HG03575 (cell line): ENCODE measurements around the gene CLIC4.
"Not testable (repeated sequence)": the region's sequence is repeated elsewhere in the genome, so short reads cannot be mapped to it uniquely, and the experiment has no call there.

Experiments used
- ATAC-seq: cut with Tn5 transposase; IDR thresholded peaks from one replicate; pipeline ENCODE4 v1.9.1; 2021; ENCODE audit not compliant: unreplicated experiment, insufficient number of reproducible peaks, low FRiP score; ENCODE audit errors: extremely low read depth

Gene CLIC4

DNA sequence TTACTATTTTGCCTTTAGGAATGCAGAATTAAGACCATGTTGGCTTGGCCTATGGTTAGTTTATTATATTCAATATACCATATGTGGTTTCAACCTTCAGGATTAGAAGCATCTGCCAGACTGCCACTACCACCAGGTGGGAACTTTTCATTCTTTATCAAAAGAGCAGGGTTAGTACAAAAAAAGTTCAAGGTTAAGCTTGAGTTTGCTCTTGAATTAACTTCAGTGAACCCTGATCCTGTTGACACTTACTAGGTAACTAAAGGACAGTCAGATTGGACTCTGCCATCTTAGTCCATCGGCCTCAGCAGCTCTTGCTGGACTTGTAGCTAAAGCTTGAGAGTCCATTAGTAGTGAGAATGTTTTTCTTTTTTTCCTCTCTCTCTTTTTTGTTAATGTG is 22.1 kb downstream of the CLIC4 start:
- ATAC-seq = no peak

DNA sequence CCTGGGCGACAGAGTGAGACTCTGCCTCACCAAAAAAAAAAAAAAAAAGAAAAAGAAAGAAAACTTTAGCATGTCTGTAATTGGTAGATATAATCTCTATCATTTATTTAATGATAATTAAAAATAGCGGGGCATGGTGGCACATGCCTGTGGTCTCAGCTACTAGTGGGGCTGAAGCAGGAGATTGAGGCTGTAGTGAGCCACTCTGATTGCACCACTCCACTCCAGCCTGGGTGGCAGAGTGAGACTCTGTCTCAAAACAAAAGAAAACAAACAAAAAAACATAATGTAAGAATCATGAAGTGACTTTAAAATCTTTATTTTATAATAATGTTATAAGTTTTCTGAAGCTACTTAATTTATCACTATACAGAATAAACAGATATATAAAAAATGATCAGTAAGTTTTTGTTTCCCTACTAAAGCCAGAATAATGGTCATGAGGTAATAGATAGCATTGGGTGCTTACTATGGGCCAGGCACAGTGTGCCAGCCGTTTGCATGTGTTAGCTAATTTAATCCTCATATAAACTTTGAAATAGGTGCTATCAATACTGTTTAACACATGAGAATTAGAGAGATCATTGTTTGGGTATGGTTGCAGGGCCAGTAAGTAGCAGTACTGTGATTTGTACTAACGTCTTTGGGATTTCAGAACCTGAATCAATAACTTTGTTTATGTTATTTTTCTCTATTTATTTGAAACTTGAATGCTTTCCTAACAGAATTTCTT is 23.8 kb downstream of the CLIC4 start:
- no peak for ATAC-seq

DNA sequence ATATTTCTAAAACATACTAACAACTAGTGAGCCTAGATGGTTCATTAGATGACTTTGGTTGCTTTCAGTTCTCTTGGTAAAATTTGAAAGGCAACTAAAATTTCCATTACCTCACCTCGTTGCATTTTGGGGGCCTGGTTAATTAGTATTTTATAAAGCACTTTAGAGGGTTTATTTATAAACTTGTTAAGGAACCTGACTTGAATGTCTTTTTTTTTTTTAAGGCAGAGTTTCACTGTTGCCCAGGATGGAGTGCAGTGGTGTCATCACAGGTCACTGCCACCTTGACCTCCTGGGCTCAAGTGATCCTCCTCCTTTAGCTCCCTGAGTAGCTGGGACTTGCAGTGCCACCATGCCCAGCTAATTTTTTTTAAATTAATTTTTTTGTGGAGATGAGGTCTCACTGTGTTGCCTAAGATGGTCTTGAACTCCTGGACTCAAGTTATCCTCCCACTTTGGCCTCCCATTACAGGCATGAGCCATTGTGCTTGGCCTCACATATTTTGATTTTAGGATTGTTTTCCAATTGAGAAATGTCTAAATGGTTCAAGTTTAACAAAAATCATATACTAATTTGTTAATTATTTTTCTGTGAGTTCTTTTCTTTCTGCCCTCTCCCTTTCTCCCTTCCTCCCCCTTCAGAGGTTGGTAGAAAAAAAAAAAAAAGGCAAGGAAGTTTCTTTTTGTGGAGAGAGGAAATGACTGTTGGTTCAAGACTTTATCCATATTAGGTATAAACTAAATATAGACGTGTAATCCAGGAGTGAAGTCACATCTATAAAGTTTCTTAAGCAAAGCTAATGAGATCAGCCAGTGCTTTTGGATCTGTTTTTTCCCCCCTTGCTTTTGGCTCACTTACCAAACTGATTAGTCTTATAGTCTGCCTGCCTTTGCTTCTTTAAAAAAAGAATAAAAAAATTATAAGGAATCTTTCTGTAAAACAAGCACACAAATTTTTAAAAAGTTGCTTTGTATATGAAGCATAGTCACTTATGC is 24.7 kb downstream of the CLIC4 start:
- no peak for ATAC-seq

DNA sequence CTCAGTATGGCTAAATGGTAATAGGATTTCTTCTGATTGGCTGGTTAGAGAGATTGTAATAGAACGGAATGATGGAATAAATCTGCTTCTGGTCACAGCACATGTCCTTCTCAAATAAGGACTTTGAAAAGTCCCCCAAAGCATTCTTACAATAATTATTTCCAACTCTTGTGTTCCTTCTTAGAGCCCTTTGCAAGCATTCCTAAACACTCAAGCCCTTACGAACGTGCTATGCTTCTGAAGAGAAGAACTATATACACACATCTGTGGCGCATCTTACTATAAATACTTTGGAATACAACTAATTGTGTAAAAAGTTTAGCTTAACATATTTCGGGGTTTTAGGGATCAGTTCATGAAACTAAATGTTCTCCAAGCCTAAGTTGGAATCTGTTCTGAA is 25.6 kb downstream of the CLIC4 start:
- no peak for ATAC-seq

DNA sequence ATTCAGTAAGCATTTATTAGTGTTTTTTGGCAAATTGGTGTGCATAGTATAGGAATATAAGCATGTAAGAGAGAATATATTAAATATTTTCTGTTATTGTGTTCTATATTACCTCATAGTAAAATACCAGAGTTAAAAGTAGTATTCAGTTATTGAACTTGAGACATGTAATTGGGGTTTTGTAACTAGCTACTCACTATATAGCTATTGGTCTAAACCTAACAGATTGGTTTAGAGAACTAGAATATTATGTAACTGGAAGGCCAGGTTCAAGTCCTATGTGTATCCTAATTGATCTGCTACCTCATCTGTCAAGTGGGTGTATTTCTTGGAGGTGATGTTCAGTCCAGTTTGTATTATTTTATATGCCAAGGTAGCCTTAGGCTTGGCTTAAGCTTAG is 26.3 kb downstream of the CLIC4 start:
- ATAC-seq = no peak

DNA sequence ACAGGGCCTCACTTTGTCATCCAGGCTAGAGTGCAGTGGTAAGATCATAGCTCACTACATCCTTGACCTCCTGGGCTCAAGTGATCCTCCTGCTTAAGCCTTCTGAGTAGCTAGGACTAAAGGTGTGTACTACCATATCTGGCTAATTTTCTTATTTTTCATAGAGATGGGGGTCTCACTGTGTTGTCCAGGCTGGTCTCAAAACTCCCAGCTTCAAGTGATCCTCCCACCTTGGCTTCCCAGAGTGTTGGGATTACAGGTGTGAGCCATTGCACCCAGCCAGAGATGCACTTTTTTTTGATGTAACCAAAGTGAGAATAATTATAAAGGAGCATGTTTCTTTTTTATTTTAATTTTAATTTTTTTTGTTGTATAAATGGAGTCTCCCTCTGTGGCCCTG is 28.4 kb downstream of the CLIC4 start:
- no peak for ATAC-seq

DNA sequence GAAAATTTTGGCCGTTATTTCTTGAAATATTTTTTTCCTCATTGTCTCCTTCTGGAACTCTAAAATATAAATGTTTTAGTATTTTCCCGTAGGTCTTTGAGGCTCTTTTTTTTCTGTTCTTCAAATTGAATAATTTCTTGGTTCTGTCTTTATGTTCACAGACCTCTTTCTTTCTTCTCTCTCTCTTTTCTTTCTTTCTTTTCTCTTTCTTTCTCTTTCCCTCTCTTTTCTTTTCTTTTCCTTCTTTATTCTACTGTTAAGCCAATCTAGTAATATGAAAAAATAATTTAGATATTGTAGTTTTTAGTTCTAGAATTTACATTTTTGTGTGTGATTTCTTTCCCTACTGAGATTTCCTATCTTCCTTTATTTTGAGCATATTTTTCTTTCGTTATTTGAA is 30.1 kb downstream of the CLIC4 start:
- no peak for ATAC-seq

DNA sequence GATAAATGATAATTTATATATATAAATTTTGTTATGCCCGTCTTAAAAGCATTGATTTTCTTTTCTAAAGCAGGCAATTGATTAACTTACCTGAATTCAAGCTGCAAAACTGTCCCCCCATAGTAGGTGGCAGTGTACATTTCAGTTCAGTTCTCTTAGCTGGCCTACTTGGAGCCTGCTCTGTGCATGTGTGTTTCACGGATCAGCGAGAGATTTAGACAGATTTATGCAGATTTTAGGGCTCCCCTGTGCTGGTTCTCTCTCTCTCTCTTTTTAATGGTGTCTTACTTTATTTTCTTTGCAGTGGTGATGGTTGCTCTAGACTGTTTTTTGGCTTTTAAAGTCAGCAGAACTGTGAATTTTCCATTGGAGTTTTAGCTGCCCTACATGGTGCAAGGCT is 30.7 kb downstream of the CLIC4 start:
- no peak for ATAC-seq

DNA sequence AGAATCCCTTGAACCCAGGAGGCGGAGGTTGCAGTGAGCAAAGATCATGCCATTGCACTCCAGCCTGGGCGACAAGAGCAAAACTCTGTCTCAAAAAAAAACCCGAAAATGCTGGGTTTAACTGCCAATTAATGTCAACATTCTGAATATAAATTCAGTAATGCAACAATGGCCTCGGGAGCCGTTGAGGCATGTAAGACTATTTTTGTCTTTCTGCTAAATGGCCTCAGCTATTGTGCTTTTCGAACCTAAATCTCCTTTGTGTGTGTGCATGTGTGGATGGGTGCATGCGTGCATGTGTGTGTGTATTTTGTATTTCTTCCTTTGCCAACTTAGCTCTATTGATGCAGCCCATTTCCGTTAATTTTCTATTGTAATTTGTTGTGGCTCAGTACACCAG is 31.6 kb downstream of the CLIC4 start:
- no peak for ATAC-seq

DNA sequence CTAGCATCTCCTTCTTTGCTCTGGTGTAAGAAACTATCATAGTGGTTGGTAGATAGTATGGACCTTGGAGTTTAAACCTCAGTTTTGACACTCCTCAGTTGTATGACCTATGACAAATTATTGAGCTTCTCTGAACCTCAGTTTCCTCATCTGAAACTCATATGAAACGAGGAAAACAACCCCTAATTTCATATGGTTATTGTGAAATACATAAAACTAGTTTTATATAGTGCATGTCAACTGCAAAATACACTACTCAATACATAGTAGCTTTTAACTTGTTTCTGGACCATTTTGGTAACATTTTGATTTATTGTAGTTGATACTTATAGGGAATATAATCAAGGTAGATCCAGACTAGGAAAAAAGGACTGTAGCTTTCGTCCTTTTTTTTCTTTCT is 32.9 kb downstream of the CLIC4 start:
- ATAC-seq = no peak

DNA sequence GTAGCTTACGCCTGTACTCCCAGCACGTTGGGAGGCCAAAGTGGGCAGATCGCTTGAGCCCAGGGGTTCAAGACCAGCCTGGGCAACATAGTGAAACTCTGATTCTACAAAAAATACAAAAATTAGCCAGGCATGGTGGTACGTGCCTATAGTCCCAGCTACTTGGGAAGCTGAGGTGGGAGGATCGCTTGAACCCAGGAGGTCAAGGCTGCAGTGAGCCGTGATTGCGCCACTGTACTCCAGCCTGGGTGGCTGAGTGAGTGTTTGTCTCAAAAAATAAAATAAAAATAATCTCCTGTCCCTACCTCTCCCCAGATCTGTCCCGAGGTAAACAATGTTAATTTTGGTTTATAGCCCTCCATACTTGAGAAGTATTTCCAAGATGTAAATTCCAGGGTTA is 34.0 kb downstream of the CLIC4 start:
- not testable (repeated sequence) for ATAC-seq

DNA sequence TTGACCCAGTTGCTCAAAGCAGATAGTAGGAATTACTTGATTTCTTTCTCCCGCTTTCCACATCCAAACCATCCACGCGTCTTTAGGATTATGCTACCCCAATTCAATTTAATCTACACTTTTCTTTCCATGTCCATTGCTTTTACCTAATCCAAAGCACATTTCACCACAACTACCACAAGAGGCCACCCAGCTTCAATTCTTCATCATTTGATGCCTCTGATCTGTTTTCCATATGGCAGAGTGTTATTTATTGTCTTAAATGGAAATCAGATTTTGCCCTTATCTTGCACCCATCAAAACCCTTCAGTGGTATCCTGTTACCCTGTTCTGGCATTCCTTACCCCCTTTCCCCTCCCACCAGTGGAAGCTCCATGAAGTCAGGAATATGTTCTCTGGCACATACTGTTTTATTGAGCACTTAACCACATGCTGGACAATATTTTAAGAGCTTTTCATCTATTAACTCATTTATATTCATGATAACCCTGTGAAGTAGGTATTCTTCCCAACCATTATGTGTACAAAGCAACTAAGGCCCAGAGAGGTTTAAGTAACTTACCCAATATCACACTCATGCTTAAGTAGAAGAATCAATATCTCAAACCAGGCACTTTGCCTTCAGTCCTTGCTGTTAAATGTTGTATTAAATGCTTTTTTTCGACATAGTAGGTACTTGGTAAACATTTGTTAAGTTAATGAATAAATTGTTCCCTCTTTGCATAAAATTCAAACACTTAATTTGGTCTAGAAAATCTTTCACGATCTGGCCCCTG is 34.6 kb downstream of the CLIC4 start:
- no peak for ATAC-seq

DNA sequence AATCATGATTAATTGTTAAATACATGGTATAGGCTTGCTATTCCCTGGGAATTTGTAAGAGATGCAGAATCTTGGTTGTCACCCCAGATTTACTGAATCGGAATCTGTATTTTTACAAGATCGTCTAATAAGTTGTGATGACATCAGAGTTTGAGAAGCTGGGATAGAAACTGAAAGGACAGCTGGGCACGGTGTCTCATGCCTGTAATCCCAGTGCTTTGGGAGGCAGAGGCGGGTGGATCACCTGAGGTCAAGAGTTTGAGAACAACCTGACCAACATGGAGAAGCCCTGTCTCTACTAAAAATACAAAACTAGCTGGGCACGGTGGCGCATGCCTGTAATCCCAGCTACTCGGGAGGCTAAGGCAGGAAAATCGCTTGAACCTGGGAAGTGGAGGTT is 35.4 kb downstream of the CLIC4 start:
- ATAC-seq = not testable (repeated sequence)

DNA sequence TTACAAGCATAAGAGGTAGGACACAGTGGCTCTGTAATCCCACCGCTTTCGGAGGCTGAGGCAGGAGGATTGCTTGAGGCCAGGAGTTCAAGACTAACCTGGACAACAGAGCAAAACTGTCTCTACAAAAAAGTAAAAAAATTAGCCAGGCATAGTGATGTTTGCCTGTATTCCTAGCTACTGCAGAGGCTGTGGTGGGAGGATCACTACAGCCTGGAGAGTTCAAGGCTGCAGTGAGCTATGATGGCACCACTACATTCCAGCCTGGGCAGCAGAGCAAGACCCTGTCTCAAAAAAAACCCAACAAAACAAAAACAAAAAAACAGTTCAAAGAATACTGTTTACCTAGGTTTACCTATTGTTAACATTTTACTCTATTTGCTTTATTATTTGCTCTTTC is 37.4 kb downstream of the CLIC4 start:
- no peak for ATAC-seq

DNA sequence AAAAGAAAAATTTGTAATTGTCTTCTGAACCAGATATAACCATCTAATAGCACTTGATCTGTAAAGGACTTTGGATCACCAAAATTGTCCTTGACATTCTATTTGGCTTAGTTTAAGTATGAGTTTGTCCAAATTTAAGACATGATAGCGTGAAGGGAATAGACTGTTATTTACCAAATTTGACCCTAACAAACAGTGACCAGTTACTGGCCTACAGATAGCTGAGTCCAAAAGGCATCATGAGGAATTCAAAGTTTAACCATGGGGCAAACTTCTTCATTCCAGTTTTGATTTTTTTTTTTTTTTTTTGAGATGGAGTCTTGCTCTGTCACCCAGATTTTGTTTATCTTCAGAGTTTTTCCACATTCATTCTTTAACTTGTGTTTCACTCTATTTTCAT is 38.5 kb downstream of the CLIC4 start:
- no peak for ATAC-seq

DNA sequence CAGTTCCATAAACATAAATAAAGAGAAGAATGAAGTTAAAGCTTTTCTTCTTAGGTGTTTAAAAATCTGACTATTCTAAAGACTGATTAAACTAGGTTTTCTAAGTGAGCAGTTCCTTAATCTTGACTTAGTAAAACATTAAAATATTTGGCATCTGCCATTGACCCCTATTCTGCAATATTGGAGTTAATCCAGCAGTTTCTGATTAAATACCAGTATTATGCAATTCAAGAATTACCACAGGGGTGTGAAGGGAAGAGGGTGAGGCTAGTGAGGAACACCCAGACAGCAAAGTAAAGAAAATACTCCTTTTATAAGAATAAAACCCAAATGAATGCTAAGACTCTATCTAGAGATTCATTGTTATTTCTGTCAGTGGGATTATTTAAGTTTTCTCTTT is 40.9 kb downstream of the CLIC4 start:
- no peak for ATAC-seq

DNA sequence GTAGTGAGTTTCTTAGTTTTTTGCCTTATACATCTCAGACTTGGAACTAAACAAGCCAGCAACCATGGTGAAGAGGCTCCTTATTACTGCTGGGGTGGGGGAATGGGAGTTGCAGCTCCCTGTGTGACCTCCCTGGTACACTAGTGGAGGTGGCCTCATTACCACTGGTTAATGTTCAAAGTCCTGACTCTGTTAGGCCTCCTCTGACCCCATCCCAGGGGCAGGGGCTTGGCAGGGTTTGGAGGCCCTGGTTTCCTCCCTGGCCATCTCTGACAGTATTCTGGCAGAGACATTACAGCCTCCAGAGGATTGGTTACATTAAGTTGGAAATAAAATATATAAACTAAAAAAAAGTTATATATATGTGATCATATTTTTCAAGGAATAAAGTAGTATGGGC is 45.2 kb downstream of the CLIC4 start:
- no peak for ATAC-seq

DNA sequence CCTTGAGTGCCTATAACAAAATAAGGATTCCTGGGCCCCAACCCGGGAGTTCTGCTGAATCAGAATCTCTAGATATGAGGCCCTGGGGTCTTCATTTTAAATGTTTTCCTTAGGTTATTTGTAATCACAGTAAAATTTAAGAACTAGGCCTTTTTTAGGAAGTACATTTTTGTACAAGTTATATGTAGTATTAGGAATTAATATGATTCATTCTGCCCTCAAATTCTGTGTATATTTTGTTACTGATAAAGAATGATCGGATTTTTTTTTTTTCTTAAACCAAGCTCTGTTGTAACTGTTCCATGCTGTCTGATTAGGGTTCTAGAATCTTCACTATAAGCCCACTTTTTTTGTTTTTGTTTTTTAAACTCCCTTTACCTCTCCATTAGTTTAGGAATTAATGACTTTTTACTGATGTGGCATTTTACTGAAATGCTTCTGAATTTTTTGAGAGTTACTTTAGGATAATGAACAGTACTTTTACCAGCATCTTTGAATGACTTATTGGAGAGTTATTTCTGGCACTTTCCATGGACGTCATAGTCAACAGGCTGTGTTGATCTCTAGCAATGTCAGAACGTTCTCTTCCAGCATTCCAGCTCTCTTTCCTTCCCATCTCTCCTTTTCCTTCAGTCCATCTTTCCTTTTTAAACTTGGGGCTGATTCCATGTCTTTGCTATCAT is 48.3 kb downstream of the CLIC4 start:
- ATAC-seq = no peak

DNA sequence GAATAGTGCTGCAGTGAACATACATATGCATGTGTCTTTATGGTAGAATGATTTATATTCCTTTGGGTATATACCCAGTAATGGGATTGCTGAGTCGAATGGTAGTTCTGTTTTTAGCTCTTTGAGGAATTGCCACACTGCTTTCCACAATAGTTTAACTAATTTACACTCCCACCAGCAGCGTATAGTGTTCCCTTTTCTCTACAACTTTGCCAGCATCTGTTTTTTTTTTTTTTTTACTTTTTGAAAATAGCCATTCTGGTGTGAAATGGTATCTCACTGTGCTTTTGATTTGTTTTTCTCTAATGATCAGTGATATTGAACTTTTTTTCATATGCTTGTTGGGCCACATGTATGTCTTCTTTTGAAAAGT is 48.9 kb downstream of the CLIC4 start:
- not testable (repeated sequence) for ATAC-seq
